ENCODE measurements around the gene ZER1. TPM values are rescaled to one million over a fixed set of nuclear protein-coding genes. Genes with fewer than 3 reads are reported as not detected.
A peak's percentile ranks its signal among the peaks of the same experiment; 100 is the strongest.

ZER1 gene
- polyA plus RNA-seq, 3 donors, result 16.1 to 25.6 (median 18.0) TPM

DNA sequence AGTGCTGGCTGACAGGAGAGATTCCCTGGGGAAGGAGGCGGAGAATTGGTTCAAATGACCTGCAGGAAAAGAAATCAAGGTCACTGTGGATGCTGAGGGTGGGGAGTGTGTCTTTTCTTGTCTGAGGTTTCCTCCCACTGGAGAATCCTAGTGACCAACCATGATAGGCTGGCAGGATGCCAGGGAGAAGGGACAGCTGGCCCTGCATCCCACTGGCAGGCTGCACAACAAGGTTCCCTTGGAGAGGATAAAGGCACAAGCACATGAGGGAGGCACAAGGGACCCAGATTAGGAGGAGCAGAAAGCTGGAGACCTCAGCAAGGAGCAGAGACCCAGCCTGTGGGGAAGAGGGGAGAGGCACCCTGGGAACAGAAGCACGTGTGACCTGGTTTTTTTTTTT is 36.4 kb downstream of the ZER1 start:
- DNase-seq, result no peak
- no peak overlapping the region for H2AFZ ChIP-seq (ENCODE audit: insufficient read depth, low read depth, low read length, poor library complexity, severe bottlenecking)
- peaks cover 19 to 46% of the 10 kb centered on the region in 2 donors for H3K36me3 ChIP-seq (replicated peaks in 1 of 2; ENCODE audit: control insufficient read depth in 1 of 2, insufficient read depth in 2 of 2, low read length in 2 of 2)
- WGBS (ENCODE audit: insufficient coverage), result 100% methylated on average over 1 of the region's 2 CpGs
- no peaks in the 10 kb centered on the region for H3K4me1 ChIP-seq (ENCODE audit: control insufficient read depth in 1 of 2, insufficient read depth in 2 of 2, low read length in 2 of 2)
- H3K9me3 ChIP-seq (replicated peaks in 1 of 2; ENCODE audit: control insufficient read depth in 1 of 2, insufficient read depth in 1 of 2, low read length in 2 of 2), result no peaks in the 10 kb centered on the region
- no peaks in the 10 kb centered on the region for H3K27me3 ChIP-seq (ENCODE audit: control insufficient read depth in 2 of 2, insufficient read depth in 2 of 2, low read length in 2 of 2)
- no peak overlapping the region for H3K4me3 Mint-ChIP-seq
- H3K9me3 Mint-ChIP-seq, result no peaks in the 10 kb centered on the region
- H3K27ac ChIP-seq (ENCODE audit: low read depth in 1 of 2, low read length in 2 of 2), result no peak overlapping the region
- no peak overlapping the region for H3K4me3 ChIP-seq (replicated peaks in 1 of 3; ENCODE audit: low read depth in 2 of 3, low read length in 3 of 3)
- H3K4me1 Mint-ChIP-seq, result peaks cover 3% of the 10 kb centered on the region
- H3K79me2 ChIP-seq (ENCODE audit: insufficient read depth, low read length), result no peaks in the 10 kb centered on the region
- peaks cover 0 to 1% (median 1%) of the 10 kb centered on the region in 3 donors for H3K27me3 Mint-ChIP-seq (ENCODE audit: low read depth in 3 of 3)
- H4K20me1 ChIP-seq (ENCODE audit: insufficient read depth, low read length), result no peaks in the 10 kb centered on the region
- TF ChIP-seq, protein P1, sequence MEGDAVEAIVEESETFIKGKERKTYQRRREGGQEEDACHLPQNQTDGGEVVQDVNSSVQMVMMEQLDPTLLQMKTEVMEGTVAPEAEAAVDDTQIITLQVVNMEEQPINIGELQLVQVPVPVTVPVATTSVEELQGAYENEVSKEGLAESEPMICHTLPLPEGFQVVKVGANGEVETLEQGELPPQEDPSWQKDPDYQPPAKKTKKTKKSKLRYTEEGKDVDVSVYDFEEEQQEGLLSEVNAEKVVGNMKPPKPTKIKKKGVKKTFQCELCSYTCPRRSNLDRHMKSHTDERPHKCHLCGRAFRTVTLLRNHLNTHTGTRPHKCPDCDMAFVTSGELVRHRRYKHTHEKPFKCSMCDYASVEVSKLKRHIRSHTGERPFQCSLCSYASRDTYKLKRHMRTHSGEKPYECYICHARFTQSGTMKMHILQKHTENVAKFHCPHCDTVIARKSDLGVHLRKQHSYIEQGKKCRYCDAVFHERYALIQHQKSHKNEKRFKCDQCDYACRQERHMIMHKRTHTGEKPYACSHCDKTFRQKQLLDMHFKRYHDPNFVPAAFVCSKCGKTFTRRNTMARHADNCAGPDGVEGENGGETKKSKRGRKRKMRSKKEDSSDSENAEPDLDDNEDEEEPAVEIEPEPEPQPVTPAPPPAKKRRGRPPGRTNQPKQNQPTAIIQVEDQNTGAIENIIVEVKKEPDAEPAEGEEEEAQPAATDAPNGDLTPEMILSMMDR (IDR thresholded peaks at IDR 0.05), result no peak
- H3K4me2 ChIP-seq (replicated peaks; ENCODE audit: extremely low read depth, low read length, poor library complexity, severe bottlenecking), result no peak overlapping the region
- no peak overlapping the region for H3K9ac ChIP-seq (ENCODE audit: insufficient read depth, low read length, poor library complexity, severe bottlenecking)
- H3K27ac Mint-ChIP-seq, result no peak overlapping the region
- intact Hi-C loops (cut with micrococcal nuclease), result no loop called here
- H3K36me3 Mint-ChIP-seq, result peaks cover 35 to 71% of the 10 kb centered on the region in 2 donors

DNA sequence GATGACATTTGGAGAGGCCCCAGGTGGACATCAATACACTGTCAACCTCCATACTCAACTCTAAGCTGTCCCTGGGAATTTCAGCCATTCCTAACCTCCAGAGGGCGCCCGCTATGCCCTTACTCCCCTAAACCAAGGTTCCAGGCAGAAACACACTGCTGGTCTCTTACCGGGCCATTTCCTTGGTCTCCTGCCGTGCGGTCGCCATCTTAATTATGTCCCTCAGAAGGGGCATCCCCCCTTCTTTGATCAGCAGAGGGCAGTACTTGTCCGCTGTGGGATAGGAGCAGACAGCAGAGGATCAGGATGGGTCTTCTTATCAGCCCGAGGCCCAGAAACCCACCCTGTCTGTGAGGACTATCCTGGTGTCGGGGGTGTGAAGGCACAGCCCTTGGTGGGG is 38.5 kb downstream of the ZER1 start:
- Histone ChIP-seq H3K4me3 (replicated peaks in 1 of 3; ENCODE audit: low read depth in 2 of 3, low read length in 3 of 3) (no peak overlapping the region), H3K79me2 (ENCODE audit: insufficient read depth, low read length) (no peaks in the 10 kb centered on the region), H3K9me3 (replicated peaks in 1 of 2; ENCODE audit: control insufficient read depth in 1 of 2, insufficient read depth in 1 of 2, low read length in 2 of 2) (no peaks in the 10 kb centered on the region), H3K27ac (ENCODE audit: low read depth in 1 of 2, low read length in 2 of 2) (no peak overlapping the region), H3K9ac (ENCODE audit: insufficient read depth, low read length, poor library complexity, severe bottlenecking) (no peak overlapping the region), H3K36me3 (replicated peaks in 1 of 2; ENCODE audit: control insufficient read depth in 1 of 2, insufficient read depth in 2 of 2, low read length in 2 of 2) (peaks cover 12 to 36% of the 10 kb centered on the region in 2 donors), H3K27me3 (ENCODE audit: control insufficient read depth in 2 of 2, insufficient read depth in 2 of 2, low read length in 2 of 2) (no peaks in the 10 kb centered on the region), H3K4me2 (replicated peaks; ENCODE audit: extremely low read depth, low read length, poor library complexity, severe bottlenecking) (peak overlapping the region; percentile 25), H4K20me1 (ENCODE audit: insufficient read depth, low read length) (no peaks in the 10 kb centered on the region), H3K4me1 (ENCODE audit: control insufficient read depth in 1 of 2, insufficient read depth in 2 of 2, low read length in 2 of 2) (no peaks in the 10 kb centered on the region), H2AFZ (ENCODE audit: insufficient read depth, low read depth, low read length, poor library complexity, severe bottlenecking) (peak overlapping the region; percentile 44)
- peaks cover 30 to 56% of the 10 kb centered on the region in 2 donors for H3K36me3 Mint-ChIP-seq
- TF ChIP-seq, protein P1 (IDR thresholded peaks at IDR 0.05), result peak; percentile 43
- intact Hi-C loops (cut with micrococcal nuclease), result no loop called here
- peak overlapping the region in 4 of 7 donors; percentile 33 to 67 (median 59) for H3K27ac Mint-ChIP-seq
- 43% methylated on average over 9 of the region's 9 CpGs for WGBS (ENCODE audit: insufficient coverage)
- peak; percentile 47 to 67 (median 51) for DNase-seq
- peaks cover 0 to 1% (median 0%) of the 10 kb centered on the region in 3 donors for H3K27me3 Mint-ChIP-seq (ENCODE audit: low read depth in 3 of 3)
- peak overlapping the region in 1 of 2 donors; percentile 39 for H3K4me3 Mint-ChIP-seq
- H3K9me3 Mint-ChIP-seq, result no peaks in the 10 kb centered on the region
- peaks cover 3% of the 10 kb centered on the region for H3K4me1 Mint-ChIP-seq

Data from CD14-positive monocyte (primary cell).